Activated CD8-positive, alpha-beta memory T cell treated with anti-CD3 and anti-CD28 coated beads, Interleukin-2, amount 50 U/mL, for 1 hour (primary cell): Measurements from ENCODE around the gene FAM229A.
A peak's percentile ranks its signal among the peaks of the same experiment; 100 is the strongest.
"Not testable (repeated sequence)": the region's sequence is repeated elsewhere in the genome, so short reads cannot be mapped to it uniquely, and the experiment has no call there.

Experiments used
- DNase-seq: peaks from one replicate; pipeline ENCODE4 v3.0.0-alpha.2; 2020; ENCODE audit errors: extremely low read depth

FAM229A gene, protein sequence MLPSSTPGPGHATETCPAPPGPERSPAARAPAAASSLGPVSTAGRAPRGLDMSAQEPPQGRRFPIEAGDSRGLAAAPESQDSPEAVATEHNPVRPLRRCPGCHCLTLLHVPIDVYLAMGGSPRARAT

DNA sequence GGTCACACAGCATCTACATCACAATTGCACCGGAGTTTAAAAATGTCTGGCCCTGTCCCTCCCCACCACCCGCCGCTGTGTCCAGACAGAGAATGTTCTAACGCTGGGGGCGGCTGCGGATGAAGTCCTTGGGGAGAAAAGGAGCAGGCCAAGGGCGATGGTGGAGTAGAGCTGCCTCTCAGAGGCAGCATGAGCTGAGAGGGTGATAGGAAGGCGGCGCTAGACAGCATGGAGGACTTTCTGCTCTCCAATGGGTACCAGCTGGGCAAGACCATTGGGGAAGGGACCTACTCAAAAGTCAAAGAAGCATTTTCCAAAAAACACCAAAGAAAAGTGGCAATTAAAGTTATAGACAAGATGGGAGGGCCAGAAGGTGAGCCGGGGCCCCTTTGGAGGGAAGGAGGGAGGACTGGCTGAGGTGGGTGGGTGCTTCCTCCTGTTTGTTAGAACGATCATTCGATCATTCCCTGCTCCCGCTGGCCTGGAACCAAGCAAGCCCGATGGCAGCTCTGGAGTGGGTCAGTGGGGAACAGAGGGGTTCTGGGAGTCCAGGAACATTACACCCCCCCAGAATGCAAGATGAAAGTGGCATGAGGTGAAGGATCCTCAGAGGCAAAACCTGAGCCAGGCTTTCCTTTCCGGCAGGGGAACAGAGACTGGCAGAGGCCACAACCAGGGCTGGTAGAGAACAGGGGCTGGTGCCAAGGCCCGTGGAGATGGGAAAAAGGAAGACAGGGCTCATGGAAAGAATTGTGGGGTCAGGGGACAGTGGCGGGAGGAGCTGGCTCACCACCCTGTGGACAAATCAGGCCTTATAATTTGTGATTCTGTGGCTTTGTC, at the start of gene FAM229A, which contains the start of gene TSSK3:
Gene FAM229A, minus strand, starts transcription at position 12 of the 840 bp plus-strand sequence. CDS start 394 bp downstream, outside the sequence.
Gene TSSK3, plus strand, starts transcription at position 66 of the 840 bp plus-strand sequence. Its CDS starts 163 bp downstream, at position 229.
- no peak for DNase-seq

DNA sequence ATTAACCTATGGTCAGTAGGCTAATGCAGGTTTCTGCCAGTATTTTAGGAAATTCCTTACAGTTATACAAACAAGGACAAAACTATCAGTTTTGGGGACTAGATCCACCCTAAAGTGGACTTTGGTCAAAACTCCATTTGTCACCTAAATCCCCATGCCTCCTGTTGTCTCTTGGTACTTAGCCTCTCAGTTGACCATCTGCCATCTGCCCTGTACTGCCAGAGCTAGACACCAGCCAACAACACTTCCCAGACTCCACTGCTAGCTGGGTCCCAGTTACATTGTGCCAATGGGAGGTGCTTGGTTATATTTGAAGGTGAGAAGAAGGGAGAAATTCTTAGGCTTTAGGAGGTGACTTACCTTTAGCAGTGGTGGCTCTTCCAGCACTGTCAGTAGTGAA, 49.0 kb upstream of the FAM229A start:
- no peak for DNase-seq

DNA sequence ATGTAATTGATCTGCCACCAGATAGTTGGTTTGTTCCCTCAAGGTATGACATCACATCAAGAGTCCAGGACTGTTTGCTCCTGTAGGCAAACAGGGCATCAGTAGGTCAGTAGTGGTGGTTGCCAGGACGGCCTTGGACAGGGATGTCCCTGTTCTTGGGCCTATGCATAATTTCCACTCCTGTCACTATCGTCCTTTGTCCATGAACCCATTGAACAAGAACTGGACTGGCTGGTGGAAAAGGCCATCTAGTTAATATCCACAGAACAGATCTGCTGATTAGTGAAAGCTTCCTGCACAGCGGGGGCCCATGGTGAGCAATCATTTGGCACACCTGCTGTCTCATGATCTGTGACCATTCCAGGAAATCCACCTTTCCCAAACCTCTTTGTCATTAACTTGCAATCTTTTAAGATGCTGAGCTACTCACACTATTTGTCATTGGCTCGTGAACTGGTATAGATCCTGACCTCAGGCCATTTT, 44.4 kb upstream of the FAM229A start:
- DNase-seq: no peak

DNA sequence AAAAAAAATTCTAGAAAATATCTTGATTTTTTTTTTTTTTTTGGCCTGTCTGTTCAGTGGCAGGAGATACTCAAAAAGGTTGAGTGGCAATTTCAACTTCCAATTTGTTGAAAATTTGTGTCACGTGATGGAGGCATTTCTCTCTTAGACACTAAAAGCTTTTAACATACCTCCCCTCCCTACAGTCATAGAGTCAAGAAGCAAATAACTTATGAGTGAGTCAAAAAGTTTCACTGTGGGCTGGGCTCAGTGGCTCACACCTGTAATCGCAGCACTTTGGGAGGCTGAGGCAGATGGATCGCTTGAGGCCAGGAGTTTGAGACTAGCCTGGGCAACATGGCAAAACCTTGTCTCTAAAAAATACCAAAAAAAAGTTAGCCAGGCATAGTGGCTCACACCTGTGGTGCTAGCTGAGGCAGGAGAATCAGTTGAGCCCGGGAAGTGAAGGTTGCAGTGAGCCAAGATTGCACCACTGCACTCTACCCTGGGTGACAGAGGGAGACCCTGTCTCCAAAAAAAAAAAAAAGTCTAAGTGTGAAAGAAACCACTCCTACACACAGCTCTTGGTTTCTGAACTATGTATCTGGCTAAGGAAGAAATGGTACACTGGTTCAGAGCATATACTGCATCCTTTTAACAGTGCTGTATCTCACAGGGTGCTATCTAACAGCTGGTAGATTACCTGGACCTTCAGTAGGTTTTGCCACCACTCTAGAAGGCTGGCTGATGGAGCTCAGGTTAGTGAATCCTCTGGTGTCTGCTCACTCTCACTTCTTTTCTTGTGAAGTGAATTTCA, 43.6 kb upstream of the FAM229A start:
- DNase-seq: no peak

DNA sequence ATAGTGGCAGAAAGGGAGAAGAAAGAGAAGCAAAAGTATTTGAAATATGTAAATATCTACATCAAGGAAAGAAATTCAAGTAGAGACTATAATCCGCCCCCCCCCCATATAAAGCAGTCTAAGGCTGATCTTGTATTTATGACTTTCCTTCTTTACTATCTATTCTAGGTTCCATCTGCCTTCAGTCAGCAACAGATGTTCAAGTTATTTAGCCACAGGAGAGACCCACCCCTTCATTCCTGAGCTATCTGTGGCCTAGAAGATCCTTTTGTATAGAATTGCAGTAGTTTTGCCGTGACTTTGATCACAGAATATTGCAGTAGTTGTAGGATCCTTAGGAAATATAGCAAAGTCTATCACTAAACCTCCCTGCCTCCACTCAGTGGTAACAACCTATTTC, 42.7 kb upstream of the FAM229A start:
- DNase-seq: no peak

DNA sequence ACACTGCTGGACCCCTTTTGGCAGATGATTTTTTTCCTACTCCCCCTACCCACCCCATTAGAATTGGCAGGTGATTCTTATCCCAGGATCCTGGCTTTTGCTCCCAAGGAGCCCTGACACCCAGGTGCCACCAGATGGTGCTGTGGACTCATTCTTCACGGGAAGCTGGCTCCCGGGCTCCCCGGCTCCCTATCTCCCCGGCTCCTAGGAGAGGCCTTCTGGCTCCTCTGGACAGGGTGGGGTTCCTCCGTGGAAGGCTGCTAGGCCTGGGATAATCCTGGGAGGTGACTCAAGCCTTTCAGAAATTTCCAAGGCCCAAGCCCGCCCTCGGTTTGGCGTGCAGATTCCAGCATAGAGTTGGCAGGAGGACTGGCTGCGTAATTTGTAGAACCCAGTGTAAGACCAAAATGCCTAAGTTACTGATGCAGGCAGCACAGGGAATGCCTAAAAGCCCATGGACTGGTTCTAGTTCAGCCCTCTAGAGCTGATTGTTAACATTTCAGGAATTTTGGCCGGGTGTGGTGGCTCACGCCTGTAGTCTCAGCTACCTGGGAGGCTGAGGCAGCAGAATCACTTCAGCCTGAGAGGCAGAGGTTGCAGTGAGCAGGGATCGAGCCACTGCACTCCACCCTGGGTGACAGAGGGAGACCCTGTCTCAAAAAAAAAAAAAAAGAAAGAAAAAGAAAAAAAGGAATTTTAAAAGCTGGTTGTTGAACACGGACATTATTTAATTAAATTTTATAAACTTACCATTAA, 38.8 kb upstream of the FAM229A start:
- no peak for DNase-seq

DNA sequence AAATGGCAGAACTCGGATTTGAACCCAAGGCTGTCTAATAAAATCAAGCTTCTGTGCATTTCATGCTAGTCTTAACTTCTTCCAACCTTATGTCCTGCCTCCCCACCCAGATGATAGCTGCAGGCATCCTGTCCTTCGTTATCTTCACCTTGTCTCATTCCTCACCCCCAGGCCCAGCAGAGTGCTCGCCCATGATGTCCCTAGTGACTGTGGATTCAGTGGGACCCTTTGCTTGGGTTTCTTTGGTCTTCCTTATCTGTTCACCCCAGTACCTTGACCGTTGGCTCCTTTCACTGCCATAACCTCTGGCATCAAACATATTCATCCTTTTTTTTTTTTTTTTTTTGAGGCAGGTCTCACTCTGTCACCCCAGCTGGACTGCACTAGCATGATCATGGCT, 37.6 kb upstream of the FAM229A start:
- no peak for DNase-seq

DNA sequence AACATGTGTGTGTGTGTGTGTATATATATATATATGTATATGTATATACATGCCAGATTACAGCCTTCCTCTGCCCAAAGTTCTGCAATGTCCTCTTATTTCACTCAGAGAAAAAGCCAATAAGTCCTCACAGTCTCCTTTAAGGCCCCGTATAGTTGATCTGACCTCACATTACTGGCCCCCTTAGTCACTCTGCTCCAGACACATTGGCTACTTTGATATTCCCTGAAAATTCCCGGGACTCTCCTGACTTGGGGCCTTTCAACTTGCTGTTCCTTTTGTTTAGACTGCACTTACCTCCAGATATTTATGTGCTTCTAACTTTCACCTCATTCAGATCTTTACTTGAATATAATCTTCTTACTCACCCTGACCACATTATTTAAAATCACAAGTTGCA, 36.1 kb upstream of the FAM229A start:
- DNase-seq: no peak

DNA sequence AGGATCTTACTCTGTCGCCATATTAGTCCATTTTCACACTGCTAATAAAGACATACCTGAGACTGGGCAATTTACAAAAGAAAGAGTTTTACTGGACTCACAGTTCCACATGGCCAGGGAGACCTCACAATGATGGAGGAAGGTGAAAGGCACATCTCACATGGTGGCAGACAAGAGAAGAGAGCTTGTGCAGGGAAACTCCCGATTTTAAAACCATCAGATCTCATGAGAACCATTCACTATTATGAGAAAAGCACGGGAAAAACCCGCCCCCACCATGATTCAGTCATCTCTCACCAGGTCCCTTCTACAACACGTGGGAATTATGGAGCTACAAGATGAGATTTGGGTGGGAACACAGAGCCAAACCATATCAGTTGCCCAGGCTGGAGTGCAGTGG, 34.2 kb upstream of the FAM229A start:
- not testable (repeated sequence) for DNase-seq

DNA sequence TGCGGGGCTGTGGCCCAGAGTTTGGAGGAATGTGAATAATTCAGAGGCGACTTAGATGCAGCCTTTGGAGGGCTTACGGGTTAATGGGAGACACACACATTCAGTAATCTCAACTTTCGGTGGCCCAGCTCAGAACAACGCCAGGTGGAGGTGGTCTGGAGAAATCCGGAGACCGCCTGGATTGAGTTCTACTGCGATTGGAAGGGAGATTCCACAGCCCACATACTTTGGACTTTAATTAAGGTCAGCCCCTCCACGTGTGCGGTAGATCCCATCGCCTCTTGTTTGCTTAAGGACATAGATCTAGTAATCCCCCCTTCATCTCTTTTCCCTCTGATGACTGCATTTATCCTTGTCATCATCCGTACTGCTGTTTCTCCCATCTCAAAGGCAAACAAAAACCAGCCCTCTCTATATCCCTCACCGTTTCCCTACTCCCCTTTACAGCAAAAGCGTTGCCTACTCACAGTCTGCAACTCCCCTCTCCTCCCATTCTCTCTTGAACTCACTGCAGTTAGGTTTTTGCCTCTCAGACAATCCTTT, 32.7 kb upstream of the FAM229A start:
- DNase-seq: no peak

DNA sequence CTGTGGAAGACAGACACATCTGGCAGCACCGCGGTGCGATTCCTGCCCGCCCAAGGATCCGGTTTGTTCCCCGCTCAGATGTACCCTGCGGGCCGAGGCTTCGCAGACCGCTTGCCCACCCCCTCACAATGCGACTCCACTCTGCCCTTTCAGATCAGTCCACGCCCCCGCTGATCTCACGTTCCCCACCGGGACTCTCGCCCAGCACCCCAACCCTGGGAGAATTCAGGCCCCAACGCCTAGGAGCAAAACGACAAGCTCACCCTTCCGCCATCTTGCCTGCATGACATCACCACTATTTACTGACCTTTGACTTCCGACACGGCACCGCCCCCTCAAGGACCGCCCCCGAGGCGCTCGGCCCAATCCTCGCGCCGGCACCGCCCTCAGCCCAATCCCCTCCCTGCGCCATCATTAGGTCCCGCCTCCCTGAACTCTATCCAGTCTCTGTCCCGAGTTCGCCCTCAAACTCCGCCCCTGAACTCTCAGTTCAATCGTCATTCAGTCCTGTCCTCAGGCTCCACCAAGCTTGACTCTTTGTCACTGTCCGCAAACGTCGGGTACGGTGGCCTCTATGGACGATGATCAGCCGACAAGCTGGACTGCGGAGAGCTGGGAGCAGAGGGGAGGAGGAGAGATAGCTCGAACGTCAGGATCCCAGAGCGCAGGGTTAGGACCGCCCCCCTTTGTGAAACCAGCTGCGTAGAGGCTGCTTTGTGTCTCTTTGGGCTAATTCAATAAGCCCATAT, 32.0 kb upstream of the FAM229A start, which contains the start of gene BSDC1:
Gene BSDC1, minus strand, starts transcription at position 301 of the 749 bp plus-strand sequence. Its CDS starts 27 bp downstream, at position 274.
- DNase-seq: peak; percentile 92

DNA sequence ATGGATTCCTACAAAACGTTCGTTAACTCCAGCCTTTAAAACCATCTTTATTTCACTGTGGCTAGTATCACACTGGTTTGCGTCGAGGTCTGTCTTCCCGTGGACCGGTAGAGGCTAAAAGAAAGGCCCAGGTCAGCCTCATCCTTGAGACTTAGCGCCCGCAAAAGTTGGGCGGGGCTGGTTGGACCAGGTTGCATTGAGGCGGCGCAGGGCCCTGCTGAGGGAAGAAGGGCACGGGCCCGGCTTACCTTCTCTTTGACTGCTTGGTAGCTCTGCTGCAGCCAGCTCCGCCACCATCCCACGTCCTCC, 31.5 kb upstream of the FAM229A start:
- DNase-seq: no peak

DNA sequence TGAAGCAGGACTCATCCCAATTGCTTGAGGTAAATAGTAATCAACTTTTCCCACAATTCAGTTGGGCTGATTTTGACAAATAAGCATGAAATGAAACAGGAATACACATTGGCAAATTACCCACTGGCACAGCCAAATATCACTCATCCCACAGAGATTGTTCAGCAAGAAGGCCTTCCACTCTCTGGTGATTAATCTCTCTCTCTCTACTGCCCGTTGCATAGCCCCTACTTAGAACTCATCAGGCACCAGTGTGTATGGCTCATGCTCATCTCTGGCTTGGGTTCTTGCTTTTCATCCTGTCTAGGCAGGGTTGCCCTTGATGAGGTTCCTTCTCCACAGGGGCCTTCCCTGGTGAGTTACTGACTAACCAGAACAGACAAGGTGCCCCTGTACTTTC, 30.9 kb upstream of the FAM229A start:
- DNase-seq: no peak

DNA sequence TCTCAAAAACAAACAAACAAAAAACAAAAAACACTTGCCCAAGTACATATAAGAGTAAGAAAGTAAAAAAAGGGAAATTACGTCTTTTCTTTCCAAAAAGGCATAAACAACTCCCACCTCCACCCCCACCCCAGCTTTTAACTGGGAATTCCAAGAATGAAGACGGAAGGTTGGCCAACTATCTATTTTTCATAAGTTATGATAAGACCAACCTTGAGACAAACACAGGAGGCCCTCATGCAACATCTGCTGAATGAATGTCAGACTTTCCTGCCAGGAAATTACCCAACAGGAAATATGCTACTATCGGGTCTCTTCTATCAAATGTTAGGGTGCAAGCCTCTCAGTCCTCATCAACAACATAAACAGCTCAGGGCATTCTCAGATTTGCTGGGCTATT, 30.0 kb upstream of the FAM229A start:
- DNase-seq: no peak

DNA sequence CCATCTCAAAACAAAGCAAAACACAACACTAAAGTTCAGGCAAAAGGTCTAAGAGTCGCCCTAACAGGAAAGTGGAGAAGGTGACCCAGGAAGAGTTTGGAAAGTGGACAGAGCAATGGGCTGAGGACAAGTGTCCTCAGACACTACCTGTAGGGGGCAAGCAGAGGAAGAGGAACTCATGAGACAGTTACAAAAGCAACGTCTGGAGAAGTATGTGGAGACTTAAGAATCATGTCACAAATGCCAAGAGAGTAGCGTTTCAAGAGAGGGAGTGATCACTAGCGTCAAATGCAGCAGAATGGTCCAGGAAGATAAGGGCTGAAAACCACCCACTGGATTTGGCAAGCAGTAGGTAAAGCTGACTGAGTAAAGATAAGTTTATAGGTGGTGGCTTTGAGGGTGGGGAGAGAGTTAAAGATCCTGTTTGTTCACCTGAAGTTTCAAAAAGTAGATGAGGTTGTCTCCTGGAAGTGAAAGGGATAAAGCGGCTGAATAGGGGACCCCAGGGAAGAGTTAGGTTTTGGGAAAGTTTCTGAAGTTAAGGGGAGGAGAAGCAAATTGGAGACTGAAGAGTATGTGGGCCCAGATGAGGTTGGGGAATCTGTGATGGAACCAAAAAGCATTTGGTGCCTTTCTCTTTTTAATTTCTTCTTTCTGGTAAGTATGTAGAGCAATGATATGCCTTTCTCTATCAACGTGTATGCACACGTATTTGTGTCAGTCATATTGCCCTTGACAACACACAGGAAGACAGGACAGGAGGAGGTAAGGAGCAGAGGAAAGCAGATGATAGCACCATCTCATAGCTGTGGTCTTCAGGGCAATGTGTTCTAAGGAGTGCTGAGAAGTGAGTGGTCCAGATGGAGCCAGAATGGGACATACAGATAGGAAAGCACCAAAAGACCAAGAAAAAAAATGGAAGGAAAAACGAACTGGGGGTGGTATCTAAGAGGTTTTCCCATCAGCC, 28.9 kb upstream of the FAM229A start:
- DNase-seq: no peak

DNA sequence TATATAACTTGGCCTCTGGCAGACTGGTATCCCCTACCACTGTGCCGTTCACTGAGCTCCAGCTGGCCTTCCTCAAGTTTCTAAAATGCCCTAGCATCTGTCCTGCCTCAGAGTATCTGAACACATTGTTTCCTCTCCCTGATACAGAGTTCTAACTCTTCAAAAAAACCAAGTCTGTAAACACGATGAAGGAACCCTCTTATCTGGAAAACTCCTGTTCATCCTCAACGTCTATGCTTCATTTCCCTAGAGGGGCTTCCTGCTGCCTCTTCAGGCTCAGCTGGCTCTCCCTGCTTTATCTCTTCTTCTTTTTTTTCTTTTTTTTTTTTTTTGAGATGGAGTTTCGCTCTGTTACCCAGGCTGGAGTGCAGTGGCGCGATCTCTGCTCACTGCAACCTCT, 26.4 kb upstream of the FAM229A start:
- DNase-seq: no peak

DNA sequence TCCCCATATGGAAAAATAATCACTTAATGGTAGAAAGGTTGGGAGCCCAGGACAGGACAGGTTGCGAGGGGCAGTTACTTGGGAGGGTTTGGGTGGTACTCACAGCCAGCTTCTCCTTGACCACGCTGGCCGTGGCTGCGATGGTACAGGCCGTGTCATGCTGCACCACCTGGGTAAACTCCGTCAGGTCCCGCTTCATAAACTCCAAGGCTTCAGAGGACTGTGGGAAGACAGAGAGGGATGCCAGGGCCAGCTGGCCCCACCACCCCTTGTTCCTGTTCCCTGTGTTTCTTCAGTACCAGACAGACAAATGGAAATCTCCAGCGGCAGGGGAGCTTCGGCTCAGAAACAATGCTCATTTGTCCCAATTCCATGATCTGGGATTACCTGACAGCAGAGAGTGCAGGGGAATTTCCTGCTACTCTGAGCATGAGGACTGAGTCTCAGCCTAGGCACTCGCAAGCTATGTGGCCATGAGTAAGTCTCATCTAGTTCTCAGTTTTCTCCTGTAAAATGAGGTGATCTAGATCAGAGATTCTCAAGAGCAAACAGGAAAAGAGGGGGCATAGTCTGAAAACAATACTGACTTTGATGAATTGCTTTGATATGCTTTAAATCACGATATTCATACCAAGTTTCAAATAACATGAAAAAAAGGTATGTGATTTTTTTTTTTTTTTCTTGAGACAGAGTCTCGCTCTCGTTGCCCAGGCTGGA, 24.5 kb upstream of the FAM229A start:
- no peak for DNase-seq

DNA sequence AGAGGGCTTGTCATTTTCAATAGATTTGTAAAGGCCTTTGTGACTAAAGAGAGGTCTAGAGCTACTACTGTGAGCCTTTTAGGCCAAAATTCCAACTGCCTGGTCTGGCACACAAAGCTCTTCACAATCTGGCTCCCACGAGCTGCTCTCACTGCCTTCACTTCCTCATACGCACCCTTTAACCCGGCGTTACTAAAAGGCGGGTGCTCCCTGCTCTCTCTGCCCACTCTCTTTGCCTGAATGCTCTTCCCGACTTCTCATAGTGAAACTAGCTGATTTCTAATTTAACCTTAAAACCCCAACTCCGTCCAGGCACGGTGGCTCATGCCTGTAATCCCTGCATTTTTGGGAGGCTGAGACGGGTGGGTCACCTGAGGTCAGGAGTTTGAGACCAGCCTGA, 17.8 kb upstream of the FAM229A start:
- no peak for DNase-seq
